Measurements from ENCODE around the gene ABR.

DNA sequence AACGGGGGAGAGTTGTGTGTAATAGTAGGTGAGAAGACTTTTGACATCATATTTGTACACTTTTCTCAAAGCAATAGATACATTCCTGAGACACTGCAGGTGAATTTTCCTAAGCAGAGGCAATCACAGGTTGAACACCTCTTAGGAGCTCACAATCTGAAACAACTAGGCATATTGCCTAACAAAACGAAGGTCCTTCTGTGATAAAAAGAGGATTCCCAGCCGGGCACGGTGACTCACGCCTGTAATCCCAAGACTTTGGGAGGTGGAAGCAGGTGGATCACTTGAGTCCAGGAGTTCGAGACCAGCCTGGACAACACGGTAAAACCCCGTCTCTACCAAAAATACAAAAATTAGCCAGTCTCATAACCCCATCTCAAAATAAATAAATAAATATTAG is 217.6 kb downstream of the ABR start:
- TF ChIP-seq, protein P1, sequence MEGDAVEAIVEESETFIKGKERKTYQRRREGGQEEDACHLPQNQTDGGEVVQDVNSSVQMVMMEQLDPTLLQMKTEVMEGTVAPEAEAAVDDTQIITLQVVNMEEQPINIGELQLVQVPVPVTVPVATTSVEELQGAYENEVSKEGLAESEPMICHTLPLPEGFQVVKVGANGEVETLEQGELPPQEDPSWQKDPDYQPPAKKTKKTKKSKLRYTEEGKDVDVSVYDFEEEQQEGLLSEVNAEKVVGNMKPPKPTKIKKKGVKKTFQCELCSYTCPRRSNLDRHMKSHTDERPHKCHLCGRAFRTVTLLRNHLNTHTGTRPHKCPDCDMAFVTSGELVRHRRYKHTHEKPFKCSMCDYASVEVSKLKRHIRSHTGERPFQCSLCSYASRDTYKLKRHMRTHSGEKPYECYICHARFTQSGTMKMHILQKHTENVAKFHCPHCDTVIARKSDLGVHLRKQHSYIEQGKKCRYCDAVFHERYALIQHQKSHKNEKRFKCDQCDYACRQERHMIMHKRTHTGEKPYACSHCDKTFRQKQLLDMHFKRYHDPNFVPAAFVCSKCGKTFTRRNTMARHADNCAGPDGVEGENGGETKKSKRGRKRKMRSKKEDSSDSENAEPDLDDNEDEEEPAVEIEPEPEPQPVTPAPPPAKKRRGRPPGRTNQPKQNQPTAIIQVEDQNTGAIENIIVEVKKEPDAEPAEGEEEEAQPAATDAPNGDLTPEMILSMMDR (IDR thresholded peaks at IDR 0.05) = no peak
- TF ChIP-seq POLR2A (IDR thresholded peaks at IDR 0.05) = no peak
